Fibroblast of the aortic adventitia (primary cell): ENCODE measurements around the gene CAP2. TPM values are rescaled to one million over a fixed set of nuclear protein-coding genes. Genes with fewer than 3 reads are reported as not detected.

ENCODE experiments used
- DNase-seq: peaks from one replicate; pipeline ENCODE4 v3.0.0-alpha.2; 2010; ENCODE audit warnings: low read depth
- H3K4me3 ChIP-seq: 2 replicates; pipeline ENCODE4 v1.5.1; 2011; ENCODE audit warnings: low read depth, mild to moderate bottlenecking, control low read depth, low read length, moderate library complexity
- CTCF ChIP-seq: IDR thresholded peaks from 2 replicates; pipeline ENCODE4 v1.5.1; 2011; ENCODE audit warnings: mild to moderate bottlenecking, low read length, control low read depth, inconsistent platforms; ENCODE audit not compliant: insufficient read depth
- total RNA-seq: library from RNA; depleted of rRNA; stranded (reverse); fragments of >200 nt; gene quantifications from 2 replicates; pipeline ENCODE4 v1.2.3, GENCODE V29; 2012; ENCODE audit warnings: low replicate concordance

CAP2 gene, protein sequence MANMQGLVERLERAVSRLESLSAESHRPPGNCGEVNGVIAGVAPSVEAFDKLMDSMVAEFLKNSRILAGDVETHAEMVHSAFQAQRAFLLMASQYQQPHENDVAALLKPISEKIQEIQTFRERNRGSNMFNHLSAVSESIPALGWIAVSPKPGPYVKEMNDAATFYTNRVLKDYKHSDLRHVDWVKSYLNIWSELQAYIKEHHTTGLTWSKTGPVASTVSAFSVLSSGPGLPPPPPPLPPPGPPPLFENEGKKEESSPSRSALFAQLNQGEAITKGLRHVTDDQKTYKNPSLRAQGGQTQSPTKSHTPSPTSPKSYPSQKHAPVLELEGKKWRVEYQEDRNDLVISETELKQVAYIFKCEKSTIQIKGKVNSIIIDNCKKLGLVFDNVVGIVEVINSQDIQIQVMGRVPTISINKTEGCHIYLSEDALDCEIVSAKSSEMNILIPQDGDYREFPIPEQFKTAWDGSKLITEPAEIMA
- 6.5 and 8.7 TPM in 2 replicates for total RNA-seq

DNA sequence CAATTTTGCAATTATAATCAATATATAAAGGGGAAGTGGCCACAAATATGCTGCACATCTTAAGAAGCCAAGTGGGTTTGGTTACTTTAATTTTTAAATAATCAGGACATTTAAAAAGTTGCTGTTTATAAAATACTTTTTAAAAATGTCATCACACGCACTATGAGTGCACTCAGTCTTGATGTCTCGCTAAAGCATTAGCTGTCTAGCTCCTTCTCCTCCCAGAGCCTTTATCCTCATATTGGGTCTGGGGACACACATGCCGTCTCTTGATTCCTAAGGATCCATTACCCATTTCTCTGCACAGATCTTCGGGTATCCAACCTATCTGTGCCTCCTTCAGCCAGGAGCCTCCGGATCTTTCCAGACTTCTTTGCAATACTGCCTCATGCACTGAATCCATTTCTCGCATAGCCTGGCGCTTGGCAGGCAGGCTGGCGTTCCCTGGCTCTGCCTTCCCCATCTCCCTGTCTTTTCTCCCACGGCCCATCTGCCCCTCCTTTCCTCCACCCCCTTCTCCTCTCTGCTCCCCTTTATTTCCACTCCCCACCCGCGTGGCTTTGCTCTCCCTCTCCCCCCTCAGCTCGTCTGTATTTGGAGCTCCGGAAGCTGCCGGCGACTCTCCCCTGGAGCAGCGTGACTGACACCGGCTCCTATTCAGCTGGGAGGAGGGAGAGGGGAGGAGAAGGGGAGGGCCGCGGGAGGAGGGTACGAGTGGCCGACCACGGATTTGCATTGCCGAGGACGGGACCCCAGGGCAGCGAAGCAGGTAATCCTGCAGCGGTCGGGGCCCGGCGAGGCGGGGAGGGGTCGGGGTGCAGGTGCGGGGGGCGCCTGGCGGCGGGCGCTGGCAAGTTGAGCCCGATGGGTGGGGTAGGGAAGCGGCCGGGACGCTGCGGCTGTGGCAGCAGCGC is at the start of gene CAP2:
CAP2 (plus strand) TSS at position 618 of the 914 bp plus-strand sequence. CDS start 27,961 bp downstream, outside the sequence.
- DNase-seq, result peak; percentile 13
- no peak for TF ChIP-seq CTCF

GRCh38 chr6:17347012-17347411 is 46.4 kb upstream of the CAP2 start:
- no peak for TF ChIP-seq CTCF
- DNase-seq, result no peak
- H3K4me3 ChIP-seq, result no peak overlapping the region

More for the DNA sequence above, at the start of gene CAP2:
- peak within 1 kb of the TSS; percentile 64 for H3K4me3 ChIP-seq

- TF ChIP-seq CTCF, result no peak
- H3K4me3 ChIP-seq, result no peak overlapping the region
- DNase-seq, result no peak
These were observed 44.0 kb upstream of the CAP2 start for GRCh38 chr6:17349427-17349826.

GRCh38 chr6:17352302-17352701 is 41.1 kb upstream of the CAP2 start:
- no peak for DNase-seq
- no peak overlapping the region for H3K4me3 ChIP-seq
- TF ChIP-seq CTCF, result no peak

GRCh38 chr6:17353440-17354175 is 39.8 kb upstream of the CAP2 start:
- TF ChIP-seq CTCF, result no peak
- DNase-seq, result no peak
- H3K4me3 ChIP-seq, result no peak overlapping the region

- no peak for TF ChIP-seq CTCF
- H3K4me3 ChIP-seq, result no peak overlapping the region
These were observed 38.5 kb upstream of the CAP2 start for GRCh38 chr6:17354700-17355403.

More at GRCh38 chr6:17354700-17355403, 38.5 kb upstream of the CAP2 start:
- no peak for DNase-seq
